GM20431 (cell line): ENCODE measurements around the gene DUT.
"Not testable (repeated sequence)": the region's sequence is repeated elsewhere in the genome, so short reads cannot be mapped to it uniquely, and the experiment has no call there.

Experiments used
- in situ Hi-C: fragments of 300-500 bp; cut with MseI, MboI; formaldehyde crosslinking; loops from one replicate; pipeline ENCODE4 v1.15.0; 2020; ENCODE audit warnings: low sequenced_read_pairs; ENCODE audit not compliant: unreplicated experiment

DUT gene

DNA sequence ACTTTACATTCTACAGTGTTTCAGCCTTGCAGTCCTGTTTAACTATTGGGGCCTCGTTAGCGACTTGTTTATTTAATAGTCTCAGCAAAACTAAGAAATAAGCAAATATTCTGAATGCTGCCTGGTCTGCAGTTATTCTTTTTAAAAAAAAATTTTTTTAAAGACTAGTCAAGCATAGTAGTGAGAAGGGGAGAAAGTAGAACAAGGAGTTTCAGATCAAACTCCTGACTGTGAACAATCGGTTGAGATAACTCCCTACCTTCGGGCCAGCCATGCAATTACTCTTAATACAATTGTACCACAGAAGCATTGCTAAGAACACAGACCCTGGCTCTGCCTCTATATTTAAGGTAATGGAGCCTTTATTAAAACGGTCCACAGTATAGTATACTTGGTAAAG is 5.8 kb upstream of the DUT start:
- in situ Hi-C loops, result no loop called here

DNA sequence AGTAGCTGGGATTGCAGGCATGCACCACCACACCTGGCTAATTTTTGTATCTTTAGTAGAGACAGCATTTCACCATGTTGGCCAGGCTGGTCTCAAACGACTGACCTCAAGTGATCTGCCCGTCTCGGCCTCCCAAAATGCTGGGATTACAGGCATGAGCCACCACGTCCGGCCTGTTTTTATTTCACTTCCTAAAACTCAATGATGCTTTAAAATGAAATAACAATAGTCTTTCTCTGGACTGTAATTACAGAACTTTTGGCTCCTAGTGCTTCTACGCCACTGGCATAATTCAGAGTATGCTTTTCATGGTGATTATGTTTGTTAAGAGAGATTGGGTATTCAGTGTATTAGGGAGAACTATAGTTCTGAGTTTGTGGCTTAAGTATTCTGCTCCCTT is 5.0 kb upstream of the DUT start:
- in situ Hi-C loops, result not testable (repeated sequence)

DNA sequence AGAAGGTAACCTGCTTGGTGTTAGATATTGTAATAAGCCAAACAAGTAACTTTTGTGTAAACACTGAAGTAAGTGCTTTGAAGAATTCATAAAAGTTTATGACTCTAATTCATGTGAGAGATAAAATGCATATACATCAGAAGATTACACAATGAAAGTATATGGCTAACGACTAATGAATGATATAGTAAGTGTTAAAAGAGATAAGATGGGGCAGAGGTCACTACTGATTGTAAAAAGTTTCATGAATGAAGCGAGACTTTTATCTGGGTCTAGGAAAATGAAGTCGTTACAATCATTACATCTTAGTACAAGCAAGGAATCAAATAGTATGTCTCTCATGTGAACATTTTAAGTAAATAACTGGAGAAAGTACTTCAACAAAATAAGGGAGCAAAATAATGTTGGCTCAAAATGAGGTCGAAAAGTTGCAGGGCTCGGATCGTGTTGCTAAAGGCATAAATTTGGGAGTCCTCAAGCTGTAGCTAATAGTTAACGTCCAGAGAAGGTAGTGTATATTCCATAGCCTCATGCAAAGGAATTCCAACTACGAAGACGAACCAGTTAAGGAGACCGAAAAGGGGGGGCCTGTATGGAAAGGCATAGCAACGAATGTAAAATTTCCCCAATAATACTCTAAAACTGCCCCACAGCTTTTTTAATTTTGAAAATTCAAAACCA is 984 bp upstream of the DUT start:
- in situ Hi-C loops, result no loop called here

DNA sequence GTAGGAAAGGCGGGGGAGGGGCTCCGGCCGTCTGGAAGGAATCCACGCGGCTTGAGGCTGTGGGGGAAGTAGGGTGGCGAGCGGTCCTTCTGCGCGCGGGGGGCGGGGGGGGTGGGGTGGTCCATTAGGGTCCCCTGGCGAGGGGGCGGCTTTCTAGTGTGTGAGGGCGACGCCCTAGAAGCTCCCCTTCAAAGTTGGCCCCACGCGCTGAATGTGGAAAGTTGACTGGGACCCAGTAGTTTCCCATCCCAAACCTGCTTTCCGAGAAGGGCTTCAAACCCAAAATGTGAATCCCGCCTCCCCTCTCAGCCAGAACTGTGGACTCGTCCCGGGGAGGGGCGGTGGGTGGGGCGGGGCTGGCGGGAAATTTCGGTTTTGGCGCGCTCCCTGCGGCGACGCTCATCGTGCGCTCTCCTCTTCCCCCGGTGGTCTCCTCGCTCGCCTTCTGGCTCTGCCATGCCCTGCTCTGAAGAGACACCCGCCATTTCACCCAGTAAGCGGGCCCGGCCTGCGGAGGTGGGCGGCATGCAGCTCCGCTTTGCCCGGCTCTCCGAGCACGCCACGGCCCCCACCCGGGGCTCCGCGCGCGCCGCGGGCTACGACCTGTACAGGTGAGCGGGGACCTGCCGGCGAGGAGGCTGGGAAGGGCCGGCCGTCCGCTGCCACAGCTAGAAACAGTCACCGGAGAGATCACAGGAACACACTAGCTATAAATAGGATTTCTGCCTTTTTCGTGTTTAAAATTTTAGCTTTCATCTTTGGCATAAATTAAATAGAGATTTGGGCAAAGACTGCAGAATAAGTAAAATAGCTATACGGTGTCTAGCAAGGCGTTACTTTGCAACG is 790 bp downstream of the DUT start:
- in situ Hi-C loops, result no loop called here

- in situ Hi-C loops, result no loop called here
Observed at GRCh38 chr15:48332642-48333034, 1.4 kb downstream of the DUT start.

DNA sequence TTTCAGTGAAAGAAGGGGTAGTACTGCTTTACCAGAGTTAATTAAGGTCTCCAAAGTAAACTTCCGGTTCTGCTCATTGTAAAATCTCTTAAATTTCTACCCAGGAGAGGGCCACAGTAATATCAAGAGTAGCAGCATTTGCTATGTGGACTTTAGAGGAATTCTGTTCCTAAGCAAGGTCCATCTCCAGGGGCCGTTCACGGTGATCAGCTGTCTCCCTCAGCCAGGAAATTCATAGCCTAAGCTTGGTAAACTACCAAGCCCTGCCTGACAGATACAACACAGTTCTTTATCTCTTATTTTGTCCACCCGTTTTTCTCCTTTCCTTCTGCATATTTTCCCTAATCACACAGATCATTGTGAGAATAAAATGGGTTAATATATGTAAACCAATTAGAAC is 2.3 kb downstream of the DUT start:
- in situ Hi-C loops, result no loop called here

DNA sequence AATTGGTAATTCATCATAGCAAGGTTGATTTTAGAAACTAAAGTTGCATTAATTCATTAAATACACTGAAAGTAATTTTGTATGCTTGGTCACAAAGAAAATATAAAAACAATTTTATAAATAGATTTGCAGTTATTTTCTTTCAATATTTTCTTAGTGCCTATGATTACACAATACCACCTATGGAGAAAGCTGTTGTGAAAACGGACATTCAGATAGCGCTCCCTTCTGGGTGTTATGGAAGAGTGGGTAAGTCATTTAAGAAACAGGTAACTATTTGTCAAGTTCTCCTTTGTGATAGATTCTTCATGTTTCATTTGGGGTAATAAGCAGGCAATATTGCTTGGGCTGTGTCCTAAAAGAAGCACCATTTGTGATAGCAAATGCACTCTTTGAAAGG is 3.0 kb downstream of the DUT start:
- in situ Hi-C loops, result no loop called here

- in situ Hi-C loops, result no loop called here
Observed at GRCh38 chr15:48336940-48337339, 5.7 kb downstream of the DUT start.

DNA sequence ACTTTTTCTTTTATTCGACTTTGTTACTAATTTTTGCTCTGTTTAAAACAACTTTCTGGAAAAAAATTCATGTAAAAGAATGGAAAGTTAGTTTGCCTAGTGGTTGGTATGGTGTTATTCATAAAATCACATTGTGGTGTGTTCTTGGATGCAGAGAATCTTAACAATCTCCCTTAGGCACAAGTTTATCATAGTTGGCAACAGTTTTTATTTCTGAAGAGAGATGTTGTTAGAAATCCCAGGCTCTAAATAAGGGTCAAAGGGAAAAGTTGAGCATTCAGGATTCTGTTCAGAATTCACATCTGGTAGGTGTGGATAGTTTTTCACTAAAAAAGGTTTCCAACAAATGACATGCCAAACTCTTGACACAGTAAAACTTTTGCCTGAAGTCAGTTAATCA is 6.4 kb downstream of the DUT start:
- in situ Hi-C loops, result no loop called here

DNA sequence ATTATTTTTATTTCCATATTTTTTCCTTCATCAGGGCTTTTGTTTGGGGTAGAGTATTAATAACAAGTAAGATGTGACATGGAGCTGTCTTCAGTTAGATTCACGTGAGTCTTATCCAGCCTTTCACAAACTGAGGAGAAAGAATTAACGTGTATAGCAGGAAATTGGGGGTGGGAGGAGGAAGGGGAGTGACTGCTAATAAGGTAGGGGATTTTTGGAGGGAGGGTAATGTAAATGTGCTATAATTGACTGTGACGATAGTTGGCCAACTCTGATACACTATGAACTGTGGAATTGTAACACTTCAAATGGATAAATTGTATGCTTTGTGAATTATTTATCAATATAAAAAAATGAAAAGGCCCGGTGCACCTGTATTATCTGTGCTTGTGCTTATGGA is 8.9 kb downstream of the DUT start:
- in situ Hi-C loops, result no loop called here

DNA sequence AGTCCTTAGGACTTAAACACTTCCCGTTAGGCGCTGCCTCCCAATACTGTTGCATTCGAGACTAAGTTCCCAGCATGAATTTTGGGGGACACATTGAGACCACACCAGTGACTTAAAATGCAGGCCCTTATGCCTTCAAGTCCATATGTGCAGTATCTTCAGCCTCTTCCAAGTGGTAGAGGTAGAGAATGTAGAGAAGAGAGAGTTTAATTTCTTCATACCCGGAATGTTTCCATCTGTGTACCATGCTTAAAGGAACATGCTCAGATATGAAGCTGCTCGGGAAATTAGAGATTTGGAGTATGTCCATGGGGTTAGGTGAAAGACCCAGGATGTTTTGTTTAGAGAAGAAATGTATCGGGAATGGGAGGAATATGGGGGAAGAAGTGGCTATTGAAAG is 12.6 kb downstream of the DUT start:
- in situ Hi-C loops, result no loop called here

DNA sequence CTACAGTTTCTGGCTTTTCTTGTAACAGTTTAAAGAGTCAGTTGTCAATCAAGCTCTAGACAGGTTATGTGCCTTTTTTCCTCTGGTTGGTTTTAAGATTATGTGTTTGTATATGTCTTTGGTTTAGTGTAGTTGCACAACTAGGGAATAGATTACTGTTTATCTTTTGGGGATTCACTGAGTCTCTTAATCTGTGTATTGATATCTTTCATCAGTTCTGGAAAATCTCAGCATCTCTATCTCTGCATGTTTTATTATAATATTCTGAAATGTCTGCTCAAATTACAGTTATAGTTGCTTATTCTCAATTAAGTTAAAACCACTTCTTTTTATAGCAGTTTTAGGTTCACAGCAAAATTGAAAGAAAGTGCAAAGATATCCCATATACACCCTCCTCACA is 14.3 kb downstream of the DUT start:
- in situ Hi-C loops, result no loop called here

DNA sequence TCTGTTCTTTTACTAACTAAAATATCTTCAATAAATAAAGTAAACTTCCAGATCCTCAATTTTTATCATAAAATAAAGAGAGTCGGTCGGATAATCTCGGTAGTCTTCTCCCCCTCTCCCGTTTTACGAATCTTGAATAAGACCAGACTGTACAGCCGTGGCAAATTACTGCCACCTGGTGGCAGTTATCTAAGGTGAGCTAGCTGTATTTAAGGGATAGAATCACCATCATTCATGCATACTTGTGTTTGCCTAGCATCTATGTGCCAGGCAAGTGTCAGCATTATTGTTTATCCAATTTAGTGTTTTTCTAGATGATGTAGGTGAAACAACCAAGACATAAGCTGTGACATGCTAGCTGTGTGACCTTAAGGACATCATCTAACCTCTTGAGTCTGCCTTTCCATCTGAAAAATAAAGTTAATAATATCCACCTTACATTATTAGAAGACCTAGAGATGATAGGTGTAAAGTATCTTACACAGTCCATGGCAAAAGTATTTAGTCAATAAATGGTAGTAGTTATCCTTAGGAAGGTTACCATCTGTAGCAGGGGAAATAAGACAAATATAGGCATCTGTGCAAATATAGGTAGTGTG is 21.3 kb downstream of the DUT start:
- in situ Hi-C loops, result loop anchor here (25.0 kb wide), 2 partner anchors 285 to 460 kb away; partner anchors contain the start of genes CEP152 and FBN1

GRCh38 chr15:48354694-48355303 is 23.6 kb downstream of the DUT start:
- in situ Hi-C loops, result loop anchor here (25.0 kb wide), 2 partner anchors 283 to 458 kb away; partner anchors contain the start of genes CEP152 and FBN1

GRCh38 chr15:48355377-48355776 is 24.1 kb downstream of the DUT start:
- in situ Hi-C loops, result loop anchor here (25.0 kb wide), 2 partner anchors 282 to 457 kb away; partner anchors contain the start of genes CEP152 and FBN1

DNA sequence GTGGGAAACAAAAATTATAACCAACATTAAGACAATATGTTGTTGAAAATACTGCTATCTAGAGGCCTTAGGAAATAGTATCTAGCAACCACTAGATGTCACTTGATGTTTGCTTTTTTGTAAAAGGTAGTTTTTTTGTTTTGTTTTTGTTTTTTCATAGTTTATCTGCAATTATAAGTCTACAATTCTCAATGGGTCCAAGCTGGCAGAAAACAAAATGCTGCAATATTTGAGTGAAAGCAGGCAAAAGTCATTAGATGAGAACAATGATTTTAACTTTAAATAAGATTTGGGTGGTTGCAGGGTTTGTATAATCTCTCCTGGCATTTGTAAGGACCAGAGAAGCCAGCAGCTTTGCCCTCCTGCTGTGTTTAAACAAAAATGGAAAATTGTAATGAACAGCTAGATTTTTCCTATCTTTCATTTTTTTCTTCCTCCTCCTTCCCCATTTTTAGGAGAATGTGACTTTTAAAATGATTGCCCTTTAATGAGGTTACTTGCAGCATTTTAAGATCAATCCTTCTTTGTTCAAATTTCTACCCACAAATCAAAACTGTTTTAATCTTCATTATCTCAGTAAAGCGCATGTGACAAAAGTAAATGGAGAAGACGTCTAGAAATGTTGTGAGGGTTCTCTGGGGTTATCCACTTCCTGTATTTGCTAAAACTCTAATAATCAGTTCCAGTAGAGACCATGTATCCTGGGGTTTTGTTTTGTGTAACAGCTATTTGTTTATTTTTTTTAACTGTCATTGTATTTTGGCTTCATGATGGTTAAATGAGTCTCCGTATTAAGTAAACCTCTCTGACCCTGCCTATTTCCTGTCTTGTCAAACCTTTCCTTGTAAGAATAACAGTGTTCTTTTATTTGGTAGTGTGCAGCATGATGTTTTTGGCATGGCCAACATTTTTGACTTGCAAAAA is 27.3 kb downstream of the DUT start:
- in situ Hi-C loops, result loop anchor here (25.0 kb wide), 2 partner anchors 279 to 454 kb away; partner anchors contain the start of genes CEP152 and FBN1

DNA sequence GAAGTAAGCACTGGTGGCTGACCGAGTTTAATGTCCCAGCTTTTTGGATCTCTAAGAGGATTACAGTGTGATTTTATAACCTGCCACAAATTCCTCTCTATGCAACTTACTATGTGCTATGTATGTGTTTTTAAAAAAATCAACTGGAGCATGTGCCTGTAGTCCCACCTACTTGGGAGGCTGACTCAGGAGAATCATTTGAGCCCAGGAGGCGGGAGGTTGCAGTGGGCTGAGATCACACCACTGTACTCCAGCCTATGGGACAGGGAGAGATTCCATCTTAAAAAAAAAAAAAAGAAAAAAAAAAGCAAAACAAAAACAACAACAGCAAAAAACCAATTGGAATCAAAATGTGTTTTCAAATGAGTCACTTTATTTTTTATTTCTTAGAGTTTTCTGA is 29.6 kb downstream of the DUT start:
- in situ Hi-C loops, result loop anchor here (25.0 kb wide), 2 partner anchors 276 to 451 kb away; partner anchors contain the start of genes CEP152 and FBN1

GRCh38 chr15:48361685-48362084 is 30.5 kb downstream of the DUT start:
- in situ Hi-C loops, result loop anchor here (25.0 kb wide), 2 partner anchors 276 to 451 kb away; partner anchors contain the start of genes CEP152 and FBN1

GRCh38 chr15:48363474-48363873 is 32.2 kb downstream of the DUT start:
- in situ Hi-C loops, result loop anchor here (25.0 kb wide), 2 partner anchors 274 to 449 kb away; partner anchors contain the start of genes CEP152 and FBN1
